HG02798 (cell line): ENCODE measurements around the gene AKT2.
"Not testable (repeated sequence)": the region's sequence is repeated elsewhere in the genome, so short reads cannot be mapped to it uniquely, and the experiment has no call there.

Experiments used
- ATAC-seq: cut with Tn5 transposase; IDR thresholded peaks from one replicate; pipeline ENCODE4 v1.9.1; 2021; ENCODE audit warnings: mild to moderate bottlenecking; ENCODE audit not compliant: unreplicated experiment, poor library complexity

The AKT2 gene

DNA sequence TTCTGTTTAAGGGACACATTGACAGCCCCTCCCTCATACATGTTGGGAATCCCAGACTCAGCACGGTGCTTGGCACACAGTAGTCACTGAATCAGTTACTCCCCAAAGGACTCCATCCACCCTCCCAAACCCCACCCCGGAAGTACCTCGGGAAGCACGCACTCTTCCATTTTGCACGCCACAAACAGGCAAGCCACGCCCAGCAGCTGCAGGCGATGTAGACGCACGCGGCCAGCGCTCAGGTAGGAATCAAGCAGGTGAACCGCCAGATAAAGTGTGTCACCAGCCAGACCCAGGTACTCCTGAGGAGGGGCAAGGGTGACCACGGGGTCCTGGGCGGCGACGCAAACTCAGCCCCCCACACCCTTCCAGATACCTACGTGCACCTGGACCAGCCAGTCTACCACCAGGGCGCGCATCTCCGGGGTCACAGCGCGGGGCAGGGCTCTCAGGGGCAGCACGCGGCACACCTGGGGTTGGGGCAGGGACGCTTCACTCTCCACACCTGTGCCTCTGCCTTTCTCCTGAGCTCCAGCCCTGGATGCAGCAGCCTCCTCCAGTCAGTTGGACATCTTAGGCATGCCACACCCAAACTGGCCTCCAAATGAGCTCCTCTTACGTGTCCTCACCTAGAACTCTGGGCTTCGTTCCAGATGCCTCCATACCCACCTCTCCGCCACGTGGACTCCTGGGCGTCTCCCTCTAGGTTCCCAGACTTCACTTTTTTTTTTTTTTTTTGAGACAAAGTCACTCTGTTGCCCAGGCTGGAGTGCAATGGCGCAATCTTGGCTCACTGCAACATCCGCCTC lies 60.6 kb downstream of the AKT2 start:
- no peak for ATAC-seq

DNA sequence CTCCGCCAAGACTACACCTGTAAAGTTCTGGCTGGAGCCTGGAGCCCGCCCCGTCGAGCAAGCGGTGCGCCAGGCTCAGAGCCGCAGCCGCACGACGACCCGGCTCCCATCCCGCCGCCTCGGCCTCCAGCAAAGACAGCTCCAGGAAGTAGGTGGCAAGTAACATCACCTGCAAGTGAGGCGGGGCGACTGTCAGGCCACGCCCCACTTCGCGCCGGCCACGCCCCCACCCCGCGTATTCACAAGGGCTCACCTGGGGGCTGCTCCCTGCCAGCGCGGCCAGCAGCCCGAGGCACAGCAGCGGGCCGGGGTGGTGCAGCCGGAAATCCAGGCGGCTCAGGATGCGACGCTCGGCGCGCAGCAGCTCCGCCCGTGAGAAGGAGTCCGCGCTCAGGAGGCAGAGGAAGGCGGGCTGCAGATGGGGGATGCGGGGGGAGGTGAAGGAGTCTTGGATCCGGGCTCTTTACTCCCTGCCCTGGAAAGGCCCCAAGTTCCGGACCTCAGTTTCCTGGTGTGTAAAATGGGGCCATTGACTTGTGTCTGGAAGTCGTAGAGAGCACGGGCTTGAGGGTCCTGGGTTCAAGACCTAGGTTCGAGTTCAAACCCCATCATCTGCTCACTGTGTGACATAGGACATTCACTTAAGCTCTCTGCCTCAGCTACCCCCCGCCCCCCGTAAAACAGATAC lies 61.9 kb downstream of the AKT2 start:
- no peak for ATAC-seq

DNA sequence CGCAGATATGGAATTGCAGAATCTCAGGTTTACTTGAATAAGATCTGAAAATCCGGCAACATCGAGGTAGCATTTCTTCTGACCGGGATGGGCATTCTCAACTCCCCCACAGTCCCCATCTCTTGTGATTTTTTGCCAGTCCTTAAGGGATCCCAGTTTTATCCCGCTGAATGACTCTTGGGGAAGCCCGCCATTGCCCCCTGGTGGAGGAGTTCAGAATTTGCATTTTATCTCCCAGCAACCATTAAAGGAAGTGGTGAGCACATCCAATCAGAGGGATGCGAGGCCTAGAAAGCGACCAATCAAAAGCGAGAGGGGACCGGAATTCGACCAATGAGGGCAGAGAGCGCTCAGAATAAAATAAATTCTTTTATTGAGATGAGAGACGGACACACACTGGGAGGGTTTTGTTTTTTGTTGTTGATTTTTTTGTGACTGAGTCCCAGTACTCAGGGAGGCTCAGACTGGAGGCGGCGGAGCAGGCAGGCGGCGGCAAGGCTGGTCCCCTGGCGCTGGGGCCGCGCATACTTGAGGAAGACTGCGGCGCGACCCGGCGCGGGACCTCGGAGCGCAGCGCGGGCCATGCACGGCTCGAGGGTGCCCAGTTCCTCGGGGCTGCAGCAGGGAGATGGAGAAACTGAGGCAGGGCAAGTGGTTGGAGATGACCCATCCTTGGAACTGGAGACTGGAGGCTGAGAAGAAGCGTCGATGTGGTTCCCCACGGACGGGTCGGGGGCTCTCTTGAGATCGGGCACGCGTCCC lies 63.1 kb downstream of the AKT2 start:
- no peak for ATAC-seq

- no peak for ATAC-seq
These were observed 64.5 kb downstream of the AKT2 start for GRCh38 chr19:40220674-40221073.

- ATAC-seq = no peak
These were observed 65.3 kb downstream of the AKT2 start for GRCh38 chr19:40219721-40220276.

- not testable (repeated sequence) for ATAC-seq
These were observed 66.1 kb downstream of the AKT2 start for GRCh38 chr19:40219029-40219428.

- ATAC-seq = no peak
These were observed 66.9 kb downstream of the AKT2 start, which contains the start of gene TTC9B for GRCh38 chr19:40217934-40218890. Gene TTC9B, minus strand, starts transcription at chr19:40218384. Its CDS starts 3 bp downstream, at chr19:40218381.

- ATAC-seq = no peak
These were observed 67.9 kb downstream of the AKT2 start for GRCh38 chr19:40217027-40217810.

- no peak for ATAC-seq
These were observed 68.4 kb downstream of the AKT2 start for GRCh38 chr19:40216777-40217026.

GRCh38 chr19:40216013-40216776 lies 69.0 kb downstream of the AKT2 start:
- ATAC-seq = no peak

DNA sequence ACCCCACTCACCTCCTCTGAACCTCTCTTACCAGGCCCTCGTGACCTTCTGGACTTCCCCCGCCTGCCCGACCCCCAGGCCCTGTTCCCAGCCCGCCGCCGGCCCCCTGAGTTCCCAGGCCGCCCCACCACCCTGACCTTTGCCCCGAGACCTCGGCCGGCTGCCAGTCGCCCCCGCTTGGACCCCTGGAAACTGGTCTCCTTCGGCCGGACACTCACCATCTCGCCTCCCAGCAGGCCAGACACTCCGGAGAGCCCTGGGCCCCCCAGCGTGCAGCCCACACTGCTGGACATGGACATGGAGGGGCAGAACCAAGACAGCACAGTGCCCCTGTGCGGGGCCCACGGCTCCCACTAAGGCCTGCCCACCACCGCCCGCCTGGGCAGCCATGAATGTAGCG lies 70.2 kb downstream of the AKT2 start:
- no peak for ATAC-seq

DNA sequence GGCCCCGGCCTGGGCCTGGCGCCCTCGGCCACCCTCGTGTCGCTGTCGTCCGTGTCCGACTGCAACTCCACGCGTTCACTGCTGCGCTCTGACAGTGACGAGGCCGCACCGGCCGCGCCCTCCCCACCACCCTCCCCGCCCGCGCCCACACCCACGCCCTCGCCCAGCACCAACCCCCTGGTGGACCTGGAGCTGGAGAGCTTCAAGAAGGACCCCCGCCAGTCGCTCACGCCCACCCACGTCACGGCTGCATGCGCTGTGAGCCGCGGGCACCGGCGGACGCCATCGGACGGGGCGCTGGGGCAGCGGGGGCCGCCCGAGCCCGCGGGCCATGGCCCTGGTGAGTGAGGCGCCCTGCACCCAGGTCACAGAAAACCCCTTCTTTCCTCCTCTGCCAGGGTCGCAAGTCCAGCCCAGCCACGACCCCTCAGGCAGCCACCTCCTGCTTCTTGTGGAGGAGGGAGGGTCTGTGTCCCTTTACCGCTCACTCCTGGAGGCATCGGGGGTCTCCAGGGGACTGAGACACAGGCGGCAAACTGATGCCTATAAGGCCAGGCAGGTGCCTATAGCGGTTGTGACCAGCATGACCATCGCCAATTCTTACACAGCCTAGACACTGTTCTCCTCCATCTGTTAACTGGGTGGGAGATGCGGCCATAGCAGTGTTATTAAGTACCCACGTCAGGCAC lies 71.1 kb downstream of the AKT2 start:
- no peak for ATAC-seq

DNA sequence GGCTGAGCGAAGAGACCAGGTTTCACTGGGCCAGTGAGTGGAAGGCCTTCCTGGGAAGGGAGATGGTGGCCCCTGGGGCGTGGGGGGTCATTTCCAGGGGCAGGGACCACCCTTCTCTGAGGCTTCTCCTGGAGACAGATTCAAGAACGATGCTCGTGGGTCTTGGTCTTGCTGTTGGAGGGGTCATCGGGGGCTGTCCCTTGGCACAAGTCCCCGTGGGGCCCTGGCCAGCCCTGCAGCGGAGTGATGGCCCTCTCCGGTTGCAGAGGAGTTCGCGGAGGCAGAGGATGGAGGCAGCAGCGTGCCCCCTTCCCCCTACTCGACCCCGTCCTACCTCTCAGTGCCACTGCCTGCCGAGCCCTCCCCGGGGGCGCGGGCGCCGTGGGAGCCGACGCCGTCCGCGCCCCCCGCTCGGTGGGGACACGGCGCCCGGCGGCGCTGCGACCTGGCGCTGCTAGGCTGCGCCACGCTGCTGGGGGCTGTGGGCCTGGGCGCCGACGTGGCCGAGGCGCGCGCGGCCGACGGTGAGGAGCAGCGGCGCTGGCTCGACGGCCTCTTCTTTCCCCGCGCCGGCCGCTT lies 71.8 kb downstream of the AKT2 start:
- ATAC-seq = no peak

DNA sequence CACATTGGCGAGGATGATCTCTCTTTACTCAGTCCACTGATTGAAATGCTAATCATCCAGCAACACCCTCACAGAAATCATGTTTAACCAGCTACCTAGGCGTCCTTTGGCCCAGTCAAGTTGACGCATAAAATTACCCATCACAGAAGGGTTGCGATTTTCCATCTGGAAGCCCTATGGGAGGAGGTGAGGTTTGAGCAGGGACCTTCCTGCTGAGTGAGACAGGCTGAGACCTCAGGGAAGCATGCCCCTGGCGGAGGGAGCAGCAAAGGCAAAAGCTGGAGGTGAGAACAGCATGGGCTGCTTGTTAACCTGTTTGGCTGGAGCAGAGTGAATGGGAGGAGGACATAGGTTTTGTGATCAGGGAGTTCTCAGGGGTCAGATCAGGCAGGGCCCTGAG lies 74.3 kb downstream of the AKT2 start:
- no peak for ATAC-seq

DNA sequence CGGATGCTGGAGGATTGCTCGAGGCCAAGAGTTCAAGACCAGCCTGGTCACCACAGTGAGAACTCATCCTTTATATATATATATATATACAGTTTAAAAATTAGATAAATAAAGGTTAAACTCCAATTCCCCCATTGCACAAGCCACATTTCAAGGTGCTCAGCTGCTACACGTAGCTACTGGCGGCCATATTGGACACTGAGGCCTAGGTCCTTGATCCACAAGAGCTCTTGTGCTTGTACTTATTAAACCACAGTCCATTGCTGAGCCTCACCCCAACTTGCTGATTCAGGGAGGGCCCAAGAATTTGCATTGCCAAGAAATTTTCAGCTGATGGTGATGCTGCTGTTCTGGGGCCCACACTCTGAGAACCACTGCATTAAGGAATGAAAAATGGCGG lies 76.5 kb downstream of the AKT2 start:
- no peak for ATAC-seq

DNA sequence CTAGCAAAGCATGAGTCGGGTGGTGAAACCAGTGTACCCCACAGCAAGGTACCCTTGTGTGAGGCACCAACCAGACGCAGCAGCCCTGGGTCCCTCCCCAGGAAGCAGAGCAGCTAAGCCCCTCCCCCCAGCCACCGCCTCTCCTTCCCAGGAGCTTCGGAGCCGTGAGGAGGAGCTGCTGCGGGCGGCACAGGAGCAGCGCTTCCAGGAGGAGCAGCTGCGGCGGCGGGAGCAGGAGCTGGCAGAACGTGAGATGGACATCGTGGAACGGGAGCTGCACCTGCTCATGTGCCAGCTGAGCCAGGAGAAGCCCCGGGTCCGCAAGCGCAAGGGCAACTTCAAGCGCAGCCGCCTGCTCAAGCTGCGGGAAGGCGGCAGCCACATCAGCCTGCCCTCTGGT lies 79.4 kb downstream of the AKT2 start:
- no peak for ATAC-seq

DNA sequence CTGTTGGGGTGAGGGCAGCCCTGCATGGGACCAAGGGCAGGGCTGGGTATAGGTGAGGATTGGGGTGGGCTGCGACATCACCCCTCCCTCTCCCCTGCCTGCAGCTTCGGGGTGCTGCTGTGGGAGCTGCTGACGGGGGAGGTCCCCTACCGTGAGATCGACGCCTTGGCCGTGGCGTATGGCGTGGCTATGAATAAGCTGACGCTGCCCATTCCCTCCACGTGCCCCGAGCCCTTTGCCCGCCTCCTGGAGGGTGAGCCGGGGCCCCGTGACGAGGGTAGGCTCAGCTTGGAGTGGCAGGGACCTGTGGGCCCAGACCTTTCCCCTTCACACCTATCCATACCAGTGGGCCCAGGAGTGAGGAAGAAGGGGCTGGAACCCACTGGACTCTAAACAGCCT lies 80.8 kb downstream of the AKT2 start:
- no peak for ATAC-seq
